ENCODE results near the gene CALM3.

CALM3 gene

DNA sequence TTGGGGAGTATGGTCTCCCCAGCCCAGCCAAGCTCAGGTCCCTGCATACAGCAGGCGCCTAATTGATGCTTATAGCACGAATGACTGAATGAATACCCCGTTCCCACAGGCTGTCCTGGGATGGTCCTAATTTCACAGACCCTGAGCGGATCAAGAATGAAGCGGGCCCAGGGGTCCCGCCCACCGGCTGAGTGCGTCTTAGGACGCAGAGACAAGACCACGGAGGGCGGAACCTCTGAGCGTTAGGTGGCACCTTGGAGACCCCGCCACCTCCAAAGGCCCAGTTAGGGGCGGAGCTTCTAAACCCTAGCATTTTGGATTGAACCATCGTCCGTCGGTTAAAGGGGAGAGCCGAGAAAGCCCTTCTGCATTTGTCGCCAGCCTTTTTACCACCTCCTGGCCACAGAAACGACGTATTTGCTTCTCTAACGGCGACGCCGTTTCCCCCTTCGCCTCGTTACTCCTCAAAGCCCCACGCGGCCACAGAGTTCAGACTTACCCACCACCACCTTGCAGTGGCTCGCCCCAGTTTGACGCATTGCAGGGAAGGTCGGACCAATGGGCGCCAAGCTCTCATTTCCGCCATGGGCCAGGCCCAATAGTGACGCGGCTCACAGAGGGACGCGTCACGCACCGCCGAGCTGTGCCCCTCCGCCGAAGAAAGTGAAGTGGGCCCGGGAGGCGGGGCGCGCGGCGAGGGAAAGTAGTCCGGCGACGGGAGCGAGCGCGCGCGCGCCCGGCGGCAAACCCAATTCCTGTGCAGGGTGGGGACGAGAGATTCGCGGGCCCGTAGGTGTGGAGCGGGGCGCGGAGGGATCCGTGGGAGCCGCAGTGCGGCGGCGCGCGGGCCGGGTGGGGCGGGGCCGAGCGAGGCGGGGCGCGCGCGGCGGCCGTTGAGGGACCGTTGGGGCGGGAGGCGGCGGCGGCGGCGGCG lies 479 bp upstream of the CALM3 start:
- H2AFZ ChIP-seq (ENCODE audit: low read length), result peak overlapping the region; percentile 100
- peaks cover 35% of the 10 kb centered on the region for H3K4me1 ChIP-seq (ENCODE audit: insufficient read depth, low read length, poor library complexity, severe bottlenecking)

DNA sequence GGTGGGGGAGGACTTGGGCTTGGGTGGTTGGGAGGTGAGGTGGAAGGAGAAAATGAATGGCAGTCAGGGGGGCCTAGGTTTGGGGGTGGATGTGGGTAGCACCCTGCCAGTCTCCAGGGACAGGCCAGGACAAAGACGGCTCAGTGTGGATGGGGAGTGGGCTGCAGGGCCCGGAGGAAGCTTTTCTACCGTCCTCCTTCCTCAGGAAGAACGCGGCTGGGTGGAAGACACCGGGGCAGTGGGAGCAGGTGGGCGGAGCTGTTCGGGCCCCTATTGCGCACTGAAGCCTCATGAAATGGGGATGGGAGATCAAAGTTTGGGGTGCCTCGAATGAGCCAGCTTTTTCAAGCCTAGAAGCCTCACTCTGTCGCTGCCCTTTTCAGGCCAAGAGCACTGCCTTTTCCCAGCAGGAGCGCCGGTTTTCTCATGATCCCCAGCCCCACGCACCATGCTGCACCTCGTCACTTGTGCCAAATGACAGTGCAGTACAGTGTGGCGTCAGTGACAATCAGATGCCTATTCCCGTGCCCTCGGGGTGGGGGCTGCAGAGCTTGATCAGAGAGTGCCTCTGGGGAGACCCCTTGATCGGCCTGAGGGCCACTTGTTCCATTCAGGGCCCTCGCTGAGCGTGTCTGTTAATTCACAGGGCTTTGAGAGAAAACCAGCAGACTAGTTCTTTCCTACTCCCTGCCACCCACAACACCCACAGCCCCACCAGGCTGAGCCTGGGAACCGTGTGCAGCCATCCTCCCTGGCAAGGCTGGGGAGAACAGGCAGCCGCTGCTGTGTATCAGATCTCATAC lies 1.5 kb downstream of the CALM3 start:
- H3K79me2 ChIP-seq (ENCODE audit: insufficient read depth, low read length), result peaks cover 64% of the 10 kb centered on the region
- peaks cover 35% of the 10 kb centered on the region for H3K4me1 ChIP-seq (ENCODE audit: insufficient read depth, low read length, poor library complexity, severe bottlenecking)
- peaks cover 25% of the 10 kb centered on the region; the same call in 1 of the 2 replicates for H3K36me3 ChIP-seq (ENCODE audit: insufficient read depth, low read length)
- H3F3A ChIP-seq (ENCODE audit: low read depth), result no peaks in the 10 kb centered on the region
- peak overlapping the region; percentile 91 for H3K4me2 ChIP-seq (ENCODE audit: low read depth, low read length, poor library complexity, severe bottlenecking)
- H3K9me3 ChIP-seq (ENCODE audit: insufficient read depth, low read depth, low read length), result no peaks in the 10 kb centered on the region
- no peak for TF ChIP-seq EZH2phosphoT487 (IDR thresholded peaks at IDR 0.05; ENCODE audit: borderline replicate concordance)
- TF ChIP-seq, protein P1, sequence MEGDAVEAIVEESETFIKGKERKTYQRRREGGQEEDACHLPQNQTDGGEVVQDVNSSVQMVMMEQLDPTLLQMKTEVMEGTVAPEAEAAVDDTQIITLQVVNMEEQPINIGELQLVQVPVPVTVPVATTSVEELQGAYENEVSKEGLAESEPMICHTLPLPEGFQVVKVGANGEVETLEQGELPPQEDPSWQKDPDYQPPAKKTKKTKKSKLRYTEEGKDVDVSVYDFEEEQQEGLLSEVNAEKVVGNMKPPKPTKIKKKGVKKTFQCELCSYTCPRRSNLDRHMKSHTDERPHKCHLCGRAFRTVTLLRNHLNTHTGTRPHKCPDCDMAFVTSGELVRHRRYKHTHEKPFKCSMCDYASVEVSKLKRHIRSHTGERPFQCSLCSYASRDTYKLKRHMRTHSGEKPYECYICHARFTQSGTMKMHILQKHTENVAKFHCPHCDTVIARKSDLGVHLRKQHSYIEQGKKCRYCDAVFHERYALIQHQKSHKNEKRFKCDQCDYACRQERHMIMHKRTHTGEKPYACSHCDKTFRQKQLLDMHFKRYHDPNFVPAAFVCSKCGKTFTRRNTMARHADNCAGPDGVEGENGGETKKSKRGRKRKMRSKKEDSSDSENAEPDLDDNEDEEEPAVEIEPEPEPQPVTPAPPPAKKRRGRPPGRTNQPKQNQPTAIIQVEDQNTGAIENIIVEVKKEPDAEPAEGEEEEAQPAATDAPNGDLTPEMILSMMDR (conservative IDR thresholded peaks at IDR 0.05; ENCODE audit: low read length), result no peak
- no peaks in the 10 kb centered on the region for H3K9me2 ChIP-seq (replicated peaks; ENCODE audit: low read depth, low read length)
- peaks cover 59% of the 10 kb centered on the region for H4K20me1 ChIP-seq (ENCODE audit: insufficient read depth, low read length, poor library complexity, severe bottlenecking)
- peak overlapping the region; percentile 100 for H3K4me3 ChIP-seq (ENCODE audit: low read length, poor library complexity, severe bottlenecking)
- peak overlapping the region; percentile 100 for H3K9ac ChIP-seq (ENCODE audit: low read depth, low read length, poor library complexity, severe bottlenecking)
- H3K27me3 ChIP-seq (ENCODE audit: insufficient read depth, low read length, poor library complexity, severe bottlenecking), result peaks cover 6% of the 10 kb centered on the region
- H2AFZ ChIP-seq (ENCODE audit: low read length), result no peak overlapping the region

More for the DNA sequence above, 479 bp upstream of the CALM3 start:
- peaks cover 5% of the 10 kb centered on the region; the same call in 1 of the 2 replicates for H3K36me3 ChIP-seq (ENCODE audit: insufficient read depth, low read length)
- no peak for TF ChIP-seq EZH2phosphoT487 (IDR thresholded peaks at IDR 0.05; ENCODE audit: borderline replicate concordance)
- TF ChIP-seq, protein P1 (conservative IDR thresholded peaks at IDR 0.05; ENCODE audit: low read length), result no peak
- peaks cover 6% of the 10 kb centered on the region for H3K27me3 ChIP-seq (ENCODE audit: insufficient read depth, low read length, poor library complexity, severe bottlenecking)
- H3K4me3 ChIP-seq (ENCODE audit: low read length, poor library complexity, severe bottlenecking), result peak overlapping the region; percentile 100
- no peaks in the 10 kb centered on the region for H3F3A ChIP-seq (ENCODE audit: low read depth)
- peaks cover 43% of the 10 kb centered on the region for H4K20me1 ChIP-seq (ENCODE audit: insufficient read depth, low read length, poor library complexity, severe bottlenecking)
- H3K9ac ChIP-seq (ENCODE audit: low read depth, low read length, poor library complexity, severe bottlenecking), result peak overlapping the region; percentile 100
- H3K79me2 ChIP-seq (ENCODE audit: insufficient read depth, low read length), result peaks cover 45% of the 10 kb centered on the region
- peak overlapping the region; percentile 75 for H3K4me2 ChIP-seq (ENCODE audit: low read depth, low read length, poor library complexity, severe bottlenecking)
- no peaks in the 10 kb centered on the region for H3K9me3 ChIP-seq (ENCODE audit: insufficient read depth, low read depth, low read length)
- H3K9me2 ChIP-seq (replicated peaks; ENCODE audit: low read depth, low read length), result no peaks in the 10 kb centered on the region

GRCh38 chr19:46603195-46603637 lies 2.1 kb downstream of the CALM3 start:
- Histone ChIP-seq H3K27me3 (ENCODE audit: insufficient read depth, low read length, poor library complexity, severe bottlenecking) (peaks cover 6% of the 10 kb centered on the region), H3K9ac (ENCODE audit: low read depth, low read length, poor library complexity, severe bottlenecking) (peak overlapping the region; percentile 100), H3K36me3 (ENCODE audit: insufficient read depth, low read length) (peaks cover 31% of the 10 kb centered on the region; the same call in 1 of the 2 replicates), H3K9me2 (replicated peaks; ENCODE audit: low read depth, low read length) (no peaks in the 10 kb centered on the region), H3K9me3 (ENCODE audit: insufficient read depth, low read depth, low read length) (no peaks in the 10 kb centered on the region), H2AFZ (ENCODE audit: low read length) (no peak overlapping the region), H3K4me3 (ENCODE audit: low read length, poor library complexity, severe bottlenecking) (peak overlapping the region; percentile 100), H3F3A (ENCODE audit: low read depth) (no peaks in the 10 kb centered on the region), H3K4me2 (ENCODE audit: low read depth, low read length, poor library complexity, severe bottlenecking) (peak overlapping the region; percentile 91), H4K20me1 (ENCODE audit: insufficient read depth, low read length, poor library complexity, severe bottlenecking) (peaks cover 64% of the 10 kb centered on the region), H3K79me2 (ENCODE audit: insufficient read depth, low read length) (peaks cover 71% of the 10 kb centered on the region), H3K4me1 (ENCODE audit: insufficient read depth, low read length, poor library complexity, severe bottlenecking) (peaks cover 35% of the 10 kb centered on the region)
- TF ChIP-seq EZH2phosphoT487 (IDR thresholded peaks at IDR 0.05; ENCODE audit: borderline replicate concordance), result no peak
- TF ChIP-seq, protein P1 (conservative IDR thresholded peaks at IDR 0.05; ENCODE audit: low read length), result no peak

Measured in Loucy (cell line).